ENCODE results near the gene ADK.
"Not testable (repeated sequence)": the region's sequence is repeated elsewhere in the genome, so short reads cannot be mapped to it uniquely, and the experiment has no call there.

Gene ADK

GRCh38 chr10:74485283-74485682 lies 334.3 kb downstream of the ADK start:
- H3K27ac Mint-ChIP-seq (ENCODE audit: low read depth): no peak overlapping the region
- no peaks in the 10 kb centered on the region for H3K4me1 Mint-ChIP-seq
- no peaks in the 10 kb centered on the region for H3K27me3 Mint-ChIP-seq
- ATAC-seq (replicated peaks; ENCODE audit: extremely low read depth, poor library complexity, severe bottlenecking) (no peak), DNase-seq (ENCODE audit: low spot score in 2 of 2) (no peak)
- peaks cover 5% of the 10 kb centered on the region for H3K9me3 Mint-ChIP-seq
- no peak overlapping the region for H3K4me3 Mint-ChIP-seq
- no peaks in the 10 kb centered on the region for H3K36me3 Mint-ChIP-seq (ENCODE audit: insufficient read depth)

DNA sequence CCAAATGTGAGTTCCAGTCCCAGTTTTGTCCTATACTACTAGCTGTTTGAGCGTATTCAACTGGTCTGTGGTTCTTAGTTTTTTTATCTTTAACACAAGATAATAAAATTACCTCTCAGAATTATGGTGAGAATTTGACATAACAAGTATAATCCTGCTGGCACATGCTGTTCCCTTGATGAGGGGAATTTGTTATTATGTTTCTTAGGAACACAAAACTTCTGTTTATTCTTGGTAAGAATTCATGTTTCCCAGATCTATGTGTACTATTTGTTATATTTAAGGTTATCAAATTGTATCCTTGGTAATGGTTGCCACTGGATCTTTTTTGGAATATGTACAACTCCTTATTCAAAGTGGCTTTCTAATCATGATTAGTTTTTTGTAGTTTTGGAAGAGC lies 335.6 kb downstream of the ADK start:
- ATAC-seq (replicated peaks; ENCODE audit: extremely low read depth, poor library complexity, severe bottlenecking): no peak
- no peak for DNase-seq (ENCODE audit: low spot score in 2 of 2)
- no peaks in the 10 kb centered on the region for H3K27me3 Mint-ChIP-seq
- peaks cover 5% of the 10 kb centered on the region for H3K9me3 Mint-ChIP-seq
- H3K36me3 Mint-ChIP-seq (ENCODE audit: insufficient read depth): no peaks in the 10 kb centered on the region
- H3K4me1 Mint-ChIP-seq: no peaks in the 10 kb centered on the region
- H3K27ac Mint-ChIP-seq (ENCODE audit: low read depth): no peak overlapping the region
- H3K4me3 Mint-ChIP-seq: no peak overlapping the region

DNA sequence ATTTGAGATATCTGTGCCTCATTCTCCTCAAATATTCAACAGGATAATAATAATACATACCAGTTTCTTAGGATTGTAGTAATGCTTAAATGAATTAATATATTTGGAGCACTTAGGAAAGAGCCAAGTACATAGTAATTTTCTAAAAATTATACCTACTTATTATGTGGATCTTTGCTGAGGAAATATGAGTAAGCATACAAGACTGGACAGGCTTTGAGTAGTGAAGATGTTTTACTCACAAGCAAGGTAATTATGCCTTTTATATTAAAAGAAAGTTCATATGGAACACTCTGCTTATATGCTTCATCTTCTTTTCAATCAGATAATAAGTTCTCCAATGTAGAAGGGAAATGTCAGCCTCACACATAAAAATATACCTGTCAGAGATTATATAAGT lies 337.9 kb downstream of the ADK start:
- ATAC-seq (replicated peaks; ENCODE audit: extremely low read depth, poor library complexity, severe bottlenecking) (no peak), DNase-seq (ENCODE audit: low spot score in 2 of 2) (no peak)
- Mint-ChIP-seq H3K9me3 (no peaks in the 10 kb centered on the region), H3K27ac (ENCODE audit: low read depth) (no peak overlapping the region), H3K27me3 (no peaks in the 10 kb centered on the region), H3K4me3 (no peak overlapping the region), H3K4me1 (no peaks in the 10 kb centered on the region), H3K36me3 (ENCODE audit: insufficient read depth) (no peaks in the 10 kb centered on the region)

- no peaks in the 10 kb centered on the region for H3K4me1 Mint-ChIP-seq
- DNase-seq (ENCODE audit: low spot score in 2 of 2): no peak
- H3K27me3 Mint-ChIP-seq: no peaks in the 10 kb centered on the region
- H3K27ac Mint-ChIP-seq (ENCODE audit: low read depth): no peak overlapping the region
- no peak for ATAC-seq (replicated peaks; ENCODE audit: extremely low read depth, poor library complexity, severe bottlenecking)
- H3K9me3 Mint-ChIP-seq: no peaks in the 10 kb centered on the region
- H3K4me3 Mint-ChIP-seq: no peak overlapping the region
- no peaks in the 10 kb centered on the region for H3K36me3 Mint-ChIP-seq (ENCODE audit: insufficient read depth)
Measured at GRCh38 chr10:74490551-74490950, 339.5 kb downstream of the ADK start.

DNA sequence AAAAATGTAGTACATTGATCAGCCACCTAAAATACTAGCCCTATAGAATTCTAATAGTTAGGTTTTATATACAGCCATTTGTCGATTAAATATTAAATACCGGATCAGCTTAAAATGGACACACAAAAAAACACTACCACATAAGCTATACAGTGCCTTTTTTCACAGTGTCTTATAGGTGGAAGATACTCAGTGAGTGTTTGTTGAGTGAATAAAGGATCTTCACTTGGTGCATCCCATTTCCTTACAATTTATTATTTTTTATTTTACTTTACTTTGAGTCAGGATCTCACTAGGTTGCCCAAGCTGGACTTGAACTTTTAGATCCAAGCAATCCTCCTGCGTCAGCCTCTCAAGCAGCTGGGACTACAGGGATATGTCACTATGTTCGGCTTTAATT lies 340.0 kb downstream of the ADK start:
- Mint-ChIP-seq H3K4me1 (no peaks in the 10 kb centered on the region), H3K27me3 (no peaks in the 10 kb centered on the region), H3K36me3 (ENCODE audit: insufficient read depth) (no peaks in the 10 kb centered on the region), H3K9me3 (no peaks in the 10 kb centered on the region), H3K4me3 (no peak overlapping the region), H3K27ac (ENCODE audit: low read depth) (no peak overlapping the region)
- no peak for DNase-seq (ENCODE audit: low spot score in 2 of 2)
- no peak for ATAC-seq (replicated peaks; ENCODE audit: extremely low read depth, poor library complexity, severe bottlenecking)

DNA sequence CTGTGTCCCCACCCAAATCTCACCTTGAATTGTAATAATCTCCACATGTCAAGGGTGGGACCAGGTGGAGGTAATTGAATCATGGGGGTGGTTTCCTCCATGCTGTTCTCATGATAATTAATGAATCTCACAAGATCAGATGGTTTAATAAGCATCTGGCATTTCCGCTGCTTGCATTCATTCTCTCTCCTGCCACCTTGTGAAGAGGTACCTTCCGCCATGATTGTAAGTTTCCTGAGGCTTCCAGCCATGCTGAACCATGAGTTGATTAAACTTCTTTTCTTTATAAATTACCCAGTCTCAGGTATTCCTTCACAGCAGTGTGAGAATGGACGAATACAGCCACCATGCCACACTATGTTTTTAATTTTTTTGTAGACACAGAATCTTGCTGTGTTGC lies 345.3 kb downstream of the ADK start:
- H3K27me3 Mint-ChIP-seq; H3K27ac Mint-ChIP-seq (ENCODE audit: low read depth); H3K36me3 Mint-ChIP-seq (ENCODE audit: insufficient read depth); ATAC-seq (replicated peaks; ENCODE audit: extremely low read depth, poor library complexity, severe bottlenecking); DNase-seq (ENCODE audit: low spot score in 2 of 2); H3K4me1 Mint-ChIP-seq; H3K4me3 Mint-ChIP-seq; H3K9me3 Mint-ChIP-seq: not testable (repeated sequence)

- not testable (repeated sequence) for DNase-seq (ENCODE audit: low spot score in 2 of 2); H3K27me3 Mint-ChIP-seq; H3K9me3 Mint-ChIP-seq; H3K4me3 Mint-ChIP-seq; ATAC-seq (replicated peaks; ENCODE audit: extremely low read depth, poor library complexity, severe bottlenecking); H3K27ac Mint-ChIP-seq (ENCODE audit: low read depth); H3K4me1 Mint-ChIP-seq; H3K36me3 Mint-ChIP-seq (ENCODE audit: insufficient read depth)
Measured at GRCh38 chr10:74498664-74499063, 347.6 kb downstream of the ADK start.

- Mint-ChIP-seq H3K4me3 (no peak overlapping the region), H3K27ac (ENCODE audit: low read depth) (no peak overlapping the region)
Measured at GRCh38 chr10:74500026-74500704, 349.1 kb downstream of the ADK start.

DNA sequence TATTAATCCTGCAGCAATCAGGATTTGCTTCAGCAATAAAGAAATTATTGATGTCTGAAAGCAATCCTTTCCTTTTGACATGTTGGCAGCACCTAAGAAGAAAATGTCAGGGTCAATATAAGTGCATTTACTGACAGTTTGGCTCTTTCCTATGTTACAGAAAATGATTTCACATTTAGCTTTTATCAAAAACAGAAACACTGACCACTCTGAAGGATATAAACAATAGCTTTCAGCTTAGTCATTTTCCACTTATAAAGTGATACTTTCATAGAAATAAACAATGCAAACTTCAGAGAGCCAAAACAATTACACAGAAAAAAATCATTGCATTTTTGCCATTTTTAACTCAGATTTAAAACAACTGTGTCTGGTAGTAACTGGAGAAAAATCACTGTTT lies 349.8 kb downstream of the ADK start:
- Mint-ChIP-seq H3K9me3 (no peaks in the 10 kb centered on the region), H3K27me3 (no peaks in the 10 kb centered on the region), H3K4me1 (peaks cover 4% of the 10 kb centered on the region), H3K27ac (ENCODE audit: low read depth) (no peak overlapping the region), H3K36me3 (ENCODE audit: insufficient read depth) (peaks cover 1% of the 10 kb centered on the region), H3K4me3 (no peak overlapping the region)
- ATAC-seq (replicated peaks; ENCODE audit: extremely low read depth, poor library complexity, severe bottlenecking) (no peak), DNase-seq (ENCODE audit: low spot score in 2 of 2) (no peak)

More at GRCh38 chr10:74500026-74500704, 349.1 kb downstream of the ADK start:
- H3K27me3 Mint-ChIP-seq: no peaks in the 10 kb centered on the region
- H3K36me3 Mint-ChIP-seq (ENCODE audit: insufficient read depth): peaks cover 1% of the 10 kb centered on the region
- H3K4me1 Mint-ChIP-seq: peaks cover 4% of the 10 kb centered on the region
- DNase-seq (ENCODE audit: low spot score in 2 of 2) (no peak), ATAC-seq (replicated peaks; ENCODE audit: extremely low read depth, poor library complexity, severe bottlenecking) (no peak)
- no peaks in the 10 kb centered on the region for H3K9me3 Mint-ChIP-seq

GRCh38 chr10:74502963-74503608 lies 352.1 kb downstream of the ADK start:
- no peaks in the 10 kb centered on the region for H3K27me3 Mint-ChIP-seq
- peaks cover 4% of the 10 kb centered on the region for H3K4me1 Mint-ChIP-seq
- no peaks in the 10 kb centered on the region for H3K9me3 Mint-ChIP-seq
- DNase-seq (ENCODE audit: low spot score in 2 of 2): no peak
- H3K4me3 Mint-ChIP-seq: no peak overlapping the region
- no peak for ATAC-seq (replicated peaks; ENCODE audit: extremely low read depth, poor library complexity, severe bottlenecking)
- H3K27ac Mint-ChIP-seq (ENCODE audit: low read depth): peak overlapping the region; percentile 1
- H3K36me3 Mint-ChIP-seq (ENCODE audit: insufficient read depth): peaks cover 4% of the 10 kb centered on the region

DNA sequence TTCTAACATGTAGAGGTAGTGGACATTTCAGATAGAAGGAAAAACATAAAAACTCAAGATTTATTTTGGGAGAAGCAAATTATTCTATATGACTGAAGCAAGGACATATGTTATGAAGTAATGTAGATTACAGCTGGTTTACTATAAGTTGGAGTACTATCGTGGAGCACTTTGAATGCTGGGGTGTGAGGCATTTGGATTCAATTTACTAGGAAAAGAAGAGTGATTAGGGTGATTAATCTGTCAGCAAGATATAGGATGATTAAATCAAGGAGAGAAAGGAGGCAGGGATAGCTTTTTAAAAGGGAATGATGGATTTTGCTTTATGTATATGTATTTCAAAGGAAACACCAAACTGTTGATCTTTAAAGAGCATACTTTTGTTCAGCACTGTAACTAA lies 356.9 kb downstream of the ADK start:
- Mint-ChIP-seq H3K27me3 (no peaks in the 10 kb centered on the region), H3K27ac (ENCODE audit: low read depth) (no peak overlapping the region), H3K4me1 (peaks cover 4% of the 10 kb centered on the region), H3K4me3 (no peak overlapping the region), H3K9me3 (peaks cover 14% of the 10 kb centered on the region), H3K36me3 (ENCODE audit: insufficient read depth) (peaks cover 4% of the 10 kb centered on the region)
- ATAC-seq (replicated peaks; ENCODE audit: extremely low read depth, poor library complexity, severe bottlenecking) (no peak), DNase-seq (ENCODE audit: low spot score in 2 of 2) (no peak)

DNA sequence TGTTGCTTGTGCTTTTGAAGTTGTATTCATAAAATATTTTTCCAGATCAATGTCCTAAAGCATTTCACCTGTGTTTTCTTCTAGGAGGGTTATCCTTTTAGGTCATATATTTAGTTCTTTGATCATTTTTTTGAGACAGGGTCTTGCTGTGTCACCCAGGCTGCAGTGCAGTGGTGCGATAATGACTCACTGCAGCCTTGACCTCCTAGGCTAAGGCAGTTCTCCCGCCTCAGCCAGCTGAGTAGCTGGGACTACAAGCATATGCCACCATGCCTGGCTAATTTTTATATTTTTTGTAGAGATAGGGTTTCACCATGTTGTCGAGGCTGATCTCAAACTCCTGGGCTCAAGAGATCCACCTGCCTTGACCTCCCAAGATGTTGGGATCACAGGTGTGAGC lies 359.6 kb downstream of the ADK start:
- Mint-ChIP-seq H3K4me3 (no peak overlapping the region), H3K27ac (ENCODE audit: low read depth) (no peak overlapping the region), H3K9me3 (peaks cover 34% of the 10 kb centered on the region), H3K4me1 (no peaks in the 10 kb centered on the region), H3K27me3 (no peaks in the 10 kb centered on the region), H3K36me3 (ENCODE audit: insufficient read depth) (peaks cover 3% of the 10 kb centered on the region)
- no peak for ATAC-seq (replicated peaks; ENCODE audit: extremely low read depth, poor library complexity, severe bottlenecking)
- no peak for DNase-seq (ENCODE audit: low spot score in 2 of 2)

DNA sequence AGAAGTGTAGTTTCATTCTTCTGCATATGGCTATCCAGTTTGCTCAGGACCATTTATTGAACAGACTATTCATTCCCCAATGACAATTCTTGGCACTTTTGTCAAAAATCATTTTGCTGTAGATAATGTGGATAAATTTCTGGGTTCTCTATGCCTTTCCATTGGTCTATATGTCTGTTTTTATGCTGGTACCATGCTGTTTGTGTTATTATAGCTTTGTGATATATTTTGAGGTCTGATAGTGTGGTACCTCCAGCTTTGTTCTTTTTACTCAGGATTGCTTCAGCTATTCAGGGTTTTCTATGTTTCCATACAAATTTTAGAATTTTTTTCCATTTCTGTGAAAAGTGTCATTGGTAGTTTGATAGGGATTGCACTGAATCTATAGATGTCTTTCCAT lies 360.0 kb downstream of the ADK start:
- DNase-seq (ENCODE audit: low spot score in 2 of 2) (no peak), ATAC-seq (replicated peaks; ENCODE audit: extremely low read depth, poor library complexity, severe bottlenecking) (no peak)
- Mint-ChIP-seq H3K4me3 (no peak overlapping the region), H3K4me1 (no peaks in the 10 kb centered on the region), H3K9me3 (peaks cover 34% of the 10 kb centered on the region), H3K27me3 (no peaks in the 10 kb centered on the region), H3K36me3 (ENCODE audit: insufficient read depth) (peaks cover 3% of the 10 kb centered on the region), H3K27ac (ENCODE audit: low read depth) (no peak overlapping the region)
